CD4-positive, alpha-beta T cell treated with Interferon gamma for 1 hour (primary cell): ENCODE measurements around the gene NUDT14.

ENCODE experiments used
- DNase-seq: peaks from one replicate; pipeline ENCODE4 v3.0.0-alpha.2; 2020

NUDT14 gene

GRCh38 chr14:105172476-105172875 is 8.6 kb downstream of the NUDT14 start:
- DNase-seq: no peak

- DNase-seq: no peak
Measured at GRCh38 chr14:105171004-105171673, 10.0 kb downstream of the NUDT14 start.

- DNase-seq: no peak
Measured at GRCh38 chr14:105169776-105170655, 11.1 kb downstream of the NUDT14 start.

GRCh38 chr14:105168979-105169507 is 12.1 kb downstream of the NUDT14 start:
- DNase-seq: no peak

- peak; percentile 44 for DNase-seq
Measured at GRCh38 chr14:105168496-105168978, 12.6 kb downstream of the NUDT14 start, which contains the start of gene JAG2. JAG2 (minus strand) TSS chr14:105168776; CDS start chr14:105168420, 356 bp downstream.

- DNase-seq: no peak
Measured at GRCh38 chr14:105168093-105168420, 13.1 kb downstream of the NUDT14 start.

- no peak for DNase-seq
Measured at GRCh38 chr14:105167303-105168092, 13.6 kb downstream of the NUDT14 start.

- DNase-seq: no peak
Measured at GRCh38 chr14:105166571-105167302, 14.4 kb downstream of the NUDT14 start.

GRCh38 chr14:105165761-105166485 is 15.2 kb downstream of the NUDT14 start:
- DNase-seq: no peak

GRCh38 chr14:105165134-105165704 is 15.9 kb downstream of the NUDT14 start:
- DNase-seq: no peak

- DNase-seq: no peak
Measured at GRCh38 chr14:105163040-105163742, 17.9 kb downstream of the NUDT14 start.

- DNase-seq: no peak
Measured at GRCh38 chr14:105162669-105162979, 18.5 kb downstream of the NUDT14 start.

- DNase-seq: no peak
Measured at GRCh38 chr14:105161964-105162668, 19.0 kb downstream of the NUDT14 start.

GRCh38 chr14:105161309-105161708 is 19.8 kb downstream of the NUDT14 start:
- no peak for DNase-seq

- no peak for DNase-seq
Measured at GRCh38 chr14:105160776-105161175, 20.3 kb downstream of the NUDT14 start.

- no peak for DNase-seq
Measured at GRCh38 chr14:105159344-105159743, 21.8 kb downstream of the NUDT14 start.

- no peak for DNase-seq
Measured at GRCh38 chr14:105158794-105159193, 22.3 kb downstream of the NUDT14 start.

- DNase-seq: no peak
Measured at GRCh38 chr14:105157872-105158271, 23.2 kb downstream of the NUDT14 start.

GRCh38 chr14:105156414-105157375 is 24.4 kb downstream of the NUDT14 start:
- no peak for DNase-seq
